Ascending aorta (tissue), 2 donors: ENCODE results near the gene ATP5MG. TPM values are rescaled to one million over a fixed set of nuclear protein-coding genes. Genes with fewer than 3 reads are reported as not detected.

Experiments
- DNase-seq, 2 donors: peaks; one replicate each; pipeline ENCODE4 v3.0.0-alpha.2; 2019; ENCODE audit warnings: low spot score in 2 of 2
- H3K27ac ChIP-seq, 2 donors: fragments of 200-600 bp; sonication (generic); one replicate each; pipeline ENCODE4 v1.5.1; 2016 to 2017; ENCODE audit warnings: mild to moderate bottlenecking in 1 of 2
- H3K27me3 ChIP-seq: fragments of 200-600 bp; sonication (generic); one replicate; pipeline ENCODE4 v1.5.1; 2017
- H3K36me3 ChIP-seq, 2 donors: fragments of 200-600 bp; sonication (generic); one replicate each; pipeline ENCODE4 v1.5.1; 2016
- H3K4me1 ChIP-seq, 2 donors: fragments of 200-600 bp; sonication (generic); one replicate each; pipeline ENCODE4 v1.5.1; 2016 to 2017; ENCODE audit warnings: mild to moderate bottlenecking in 1 of 2
- H3K4me3 ChIP-seq, 2 donors: fragments of 200-600 bp; sonication (generic); one replicate each; pipeline ENCODE4 v1.5.1; 2016 to 2017; ENCODE audit warnings: mild to moderate bottlenecking in 1 of 2
- H3K9me3 ChIP-seq, 2 donors: fragments of 200-600 bp; sonication (generic); one replicate each; pipeline ENCODE4 v1.5.1; 2016
- intact Hi-C: fragments of 100-400 bp; cut with DNase I; formaldehyde crosslinking; loops from one replicate; pipeline ENCODE4 v1.15.1; 2023
- total RNA-seq: library from RNA; depleted of rRNA; stranded (reverse); fragments of >200 nt; gene quantifications from one replicate; pipeline ENCODE4 v1.1.0, GENCODE V29; 2016
- TF ChIP-seq, protein P1 (sequence below), 3 experiments: fragments of 200-600 bp in 2 of 3; fragments of 450-650 bp in 1 of 3; sonication (generic) in 2 of 3; IDR thresholded peaks; one replicate each; pipeline ENCODE4 v1.5.1; 2016 to 2019; ENCODE audit warnings: antibody characterized with exemption in 3 of 3, mild to moderate bottlenecking in 1 of 3, moderate library complexity in 1 of 3

ATP5MG gene, protein sequence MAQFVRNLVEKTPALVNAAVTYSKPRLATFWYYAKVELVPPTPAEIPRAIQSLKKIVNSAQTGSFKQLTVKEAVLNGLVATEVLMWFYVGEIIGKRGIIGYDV
- 23.7 TPM for total RNA-seq

DNA sequence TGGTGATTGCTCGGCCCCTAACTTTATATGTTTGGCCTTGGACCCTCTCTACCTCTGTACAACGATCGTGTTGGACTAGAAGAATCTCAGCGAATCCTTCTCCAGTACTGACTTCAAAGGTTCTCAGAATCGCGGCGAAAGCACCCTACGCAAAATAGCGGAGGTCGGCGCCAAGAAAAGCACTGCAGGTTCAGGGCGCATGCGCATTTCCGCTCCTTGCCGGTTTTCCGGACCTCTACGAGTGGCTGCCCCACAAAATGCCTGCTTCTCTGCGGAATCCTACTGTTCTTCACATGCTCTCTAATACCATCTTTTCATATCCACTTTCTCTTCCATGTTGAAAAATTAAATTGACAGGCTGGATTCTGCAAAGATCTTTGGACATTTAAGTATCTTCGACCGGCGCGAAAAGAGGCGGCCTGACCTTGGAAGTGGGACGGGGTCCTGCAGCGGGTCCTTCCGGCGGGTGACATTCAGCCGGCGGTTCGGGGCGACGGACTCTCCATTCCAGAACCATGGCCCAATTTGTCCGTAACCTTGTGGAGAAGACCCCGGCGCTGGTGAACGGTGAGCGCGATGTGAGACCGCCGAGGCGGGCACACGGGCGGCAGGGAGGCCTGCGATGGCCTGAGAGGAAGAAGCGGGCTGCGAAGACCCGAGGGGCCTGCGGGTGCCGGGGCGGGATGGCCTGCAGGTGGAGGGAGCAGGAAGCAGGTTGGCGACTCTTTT lies at the start of gene ATP5MG:
TSS of gene ATP5MG (plus strand) at position 456 of the 729 bp plus-strand sequence. CDS start at position 516, 60 bp downstream.
- H3K4me3 ChIP-seq, result peak within 1 kb of the TSS; percentile 81 to 99
- peak within 1 kb of the TSS; percentile 69 to 84 for H3K27ac ChIP-seq
- TF ChIP-seq, protein P1, sequence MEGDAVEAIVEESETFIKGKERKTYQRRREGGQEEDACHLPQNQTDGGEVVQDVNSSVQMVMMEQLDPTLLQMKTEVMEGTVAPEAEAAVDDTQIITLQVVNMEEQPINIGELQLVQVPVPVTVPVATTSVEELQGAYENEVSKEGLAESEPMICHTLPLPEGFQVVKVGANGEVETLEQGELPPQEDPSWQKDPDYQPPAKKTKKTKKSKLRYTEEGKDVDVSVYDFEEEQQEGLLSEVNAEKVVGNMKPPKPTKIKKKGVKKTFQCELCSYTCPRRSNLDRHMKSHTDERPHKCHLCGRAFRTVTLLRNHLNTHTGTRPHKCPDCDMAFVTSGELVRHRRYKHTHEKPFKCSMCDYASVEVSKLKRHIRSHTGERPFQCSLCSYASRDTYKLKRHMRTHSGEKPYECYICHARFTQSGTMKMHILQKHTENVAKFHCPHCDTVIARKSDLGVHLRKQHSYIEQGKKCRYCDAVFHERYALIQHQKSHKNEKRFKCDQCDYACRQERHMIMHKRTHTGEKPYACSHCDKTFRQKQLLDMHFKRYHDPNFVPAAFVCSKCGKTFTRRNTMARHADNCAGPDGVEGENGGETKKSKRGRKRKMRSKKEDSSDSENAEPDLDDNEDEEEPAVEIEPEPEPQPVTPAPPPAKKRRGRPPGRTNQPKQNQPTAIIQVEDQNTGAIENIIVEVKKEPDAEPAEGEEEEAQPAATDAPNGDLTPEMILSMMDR (IDR thresholded peaks at IDR 0.05), result peak in 1 of 3 experiments; percentile 17
- intact Hi-C loops, result loop anchor here (1.0 kb wide), 2 partner anchors 35 to 87 kb away; partner anchors contain the start of gene KMT2A
- peak; percentile 13 to 93 for DNase-seq
- peaks cover 1 to 15% of the 10 kb centered on the region in 2 donors for H3K36me3 ChIP-seq
- peaks cover 8 to 20% of the 10 kb centered on the region in 2 donors for H3K4me1 ChIP-seq
- no peaks in the 10 kb centered on the region for H3K9me3 ChIP-seq
- H3K27me3 ChIP-seq, result no peaks in the 10 kb centered on the region

DNA sequence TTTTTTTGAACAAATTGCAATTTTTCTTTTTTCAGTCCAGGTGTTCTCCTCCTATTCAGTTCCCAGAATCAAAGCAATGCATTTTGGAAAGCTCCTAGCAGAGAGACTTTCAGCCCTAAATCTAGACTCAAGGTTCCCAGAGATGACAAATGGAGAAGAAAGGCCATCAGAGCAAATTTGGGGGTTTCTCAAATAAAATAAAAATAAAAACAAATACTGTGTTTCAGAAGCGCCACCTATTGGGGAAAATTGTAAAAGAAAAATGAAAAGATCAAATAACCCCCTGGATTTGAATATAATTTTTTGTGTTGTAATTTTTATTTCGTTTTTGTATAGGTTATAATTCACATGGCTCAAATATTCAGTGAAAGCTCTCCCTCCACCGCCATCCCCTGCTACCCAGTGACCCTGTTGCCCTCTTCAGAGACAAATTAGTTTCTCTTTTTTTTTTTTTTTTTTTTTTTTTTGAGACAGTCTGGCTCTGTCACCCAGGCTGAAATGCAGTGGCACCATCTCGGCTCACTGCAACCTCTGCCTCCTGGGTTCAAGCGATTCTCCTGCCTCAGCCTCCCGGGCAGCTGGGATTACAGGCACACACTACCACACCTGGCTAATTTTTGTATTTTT lies 48.2 kb upstream of the ATP5MG start:
- intact Hi-C loops, result no loop called here
- DNase-seq, result no peak
- Histone ChIP-seq H3K27ac (no peak overlapping the region), H3K36me3 (no peaks in the 10 kb centered on the region), H3K4me3 (no peak overlapping the region), H3K4me1 (no peaks in the 10 kb centered on the region), H3K9me3 (no peaks in the 10 kb centered on the region), H3K27me3 (no peaks in the 10 kb centered on the region)
- TF ChIP-seq, protein P1 (IDR thresholded peaks at IDR 0.05), result peak in 2 of 3 experiments; percentile 41 to 51

DNA sequence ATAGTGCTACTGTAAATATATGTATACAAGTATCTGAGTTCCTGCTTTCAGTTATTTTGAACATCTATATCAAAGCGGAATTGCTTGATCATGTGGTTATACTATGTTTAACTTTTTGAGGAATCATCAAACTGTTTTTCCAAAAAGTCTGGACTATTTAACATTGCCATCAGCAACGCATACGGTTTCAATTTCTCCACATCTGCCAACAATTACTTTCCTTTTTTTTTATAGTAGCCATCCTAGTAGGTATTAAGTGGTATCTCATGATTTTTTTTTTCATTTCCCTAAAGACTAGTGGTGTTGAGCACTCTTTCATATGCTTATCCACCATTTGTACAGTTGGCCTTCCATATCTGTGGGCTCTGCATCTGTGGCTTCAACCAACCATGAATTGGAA lies 43.3 kb upstream of the ATP5MG start:
- no peaks in the 10 kb centered on the region for H3K36me3 ChIP-seq
- TF ChIP-seq, protein P1 (IDR thresholded peaks at IDR 0.05), result no peak
- no peak for DNase-seq
- no peaks in the 10 kb centered on the region for H3K27me3 ChIP-seq
- intact Hi-C loops, result loop anchor here (5.0 kb wide), 1 partner anchor 211 kb away; no protein-coding TSS in a partner anchor
- H3K4me3 ChIP-seq, result no peak overlapping the region
- peaks cover 0 to 8% of the 10 kb centered on the region in 2 donors for H3K4me1 ChIP-seq
- no peak overlapping the region for H3K27ac ChIP-seq
- no peaks in the 10 kb centered on the region for H3K9me3 ChIP-seq

DNA sequence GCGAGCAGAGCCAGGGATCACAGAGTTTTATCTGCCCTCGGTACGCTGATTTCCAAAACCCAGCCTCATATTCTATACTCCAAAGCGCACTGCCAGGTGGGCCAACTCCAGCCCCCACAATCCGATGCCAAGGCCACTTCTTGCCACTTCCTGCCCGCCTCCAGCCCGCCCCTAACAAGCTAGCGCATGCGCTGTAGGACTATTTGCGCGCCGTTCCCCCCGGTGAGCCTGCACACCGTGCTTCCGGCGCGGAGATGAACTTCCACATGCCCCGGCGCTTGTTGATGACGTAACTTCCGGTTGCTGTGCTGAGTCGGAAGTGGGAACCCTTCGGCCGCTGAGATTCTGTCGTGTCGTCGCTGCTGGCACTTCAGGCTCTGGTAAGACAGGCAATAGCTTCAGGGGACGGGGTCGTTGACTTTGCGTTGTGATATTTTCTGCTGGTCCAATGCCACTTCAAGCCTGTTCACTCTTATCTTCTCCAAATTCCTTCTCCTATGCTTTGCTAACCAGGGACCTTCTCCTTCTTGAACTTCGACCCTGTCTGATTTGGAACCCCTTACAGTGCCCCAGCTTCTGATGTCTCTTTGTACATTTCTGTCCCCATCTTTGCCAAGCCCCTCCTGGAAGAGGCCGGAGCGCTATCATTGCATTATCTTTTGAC lies 42.0 kb upstream of the ATP5MG start, which contains the start of gene UBE4A:
TSS of gene UBE4A (plus strand) at position 306 of the 664 bp plus-strand sequence. CDS start 5,481 bp downstream, outside the sequence.
- intact Hi-C loops, result loop anchor here (1.0 to 5.0 kb wide), 2 partner anchors 77 to 212 kb away; partner anchors contain the start of gene KMT2A
- Histone ChIP-seq H3K27me3 (no peaks in the 10 kb centered on the region), H3K9me3 (no peaks in the 10 kb centered on the region), H3K27ac (peak within 1 kb of the TSS; percentile 40 to 44), H3K4me1 (peaks cover 0 to 8% of the 10 kb centered on the region in 2 donors), H3K36me3 (no peaks in the 10 kb centered on the region), H3K4me3 (peak within 1 kb of the TSS; percentile 74 to 82)
- TF ChIP-seq, protein P1 (IDR thresholded peaks at IDR 0.05), result no peak
- peak; percentile 75 to 96 for DNase-seq

DNA sequence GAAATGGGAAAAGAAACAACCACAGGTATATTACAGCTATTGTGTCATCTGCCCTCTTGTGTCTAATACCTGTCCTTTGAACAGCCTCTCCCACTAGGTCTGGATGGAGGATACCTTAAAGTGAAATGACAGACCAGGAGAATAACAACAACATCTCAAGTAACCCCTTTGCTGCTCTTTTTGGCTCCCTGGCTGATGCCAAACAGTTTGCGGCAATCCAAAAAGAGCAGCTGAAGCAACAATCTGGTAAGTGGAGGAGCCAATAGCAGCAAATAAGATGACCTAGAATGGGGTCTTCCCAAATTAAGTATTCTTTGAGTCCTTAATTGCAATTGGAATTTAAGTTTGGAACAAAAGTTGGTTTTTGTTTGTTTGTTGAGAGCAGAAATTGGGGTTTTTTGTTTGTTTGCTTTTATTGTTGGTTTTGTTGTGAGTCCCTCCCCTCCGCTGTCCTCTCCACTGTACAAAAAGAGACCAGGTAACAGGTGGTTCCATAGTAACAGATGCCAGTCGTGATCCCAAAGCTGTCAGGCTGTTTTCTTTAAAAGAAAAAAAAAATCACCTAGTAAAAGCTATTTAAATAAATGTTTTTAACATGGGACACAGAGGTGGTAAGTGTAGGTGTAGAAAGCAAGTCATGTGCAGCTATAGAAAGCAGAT lies 36.3 kb upstream of the ATP5MG start:
- no peak for DNase-seq
- peaks cover 43 to 52% of the 10 kb centered on the region in 2 donors for H3K36me3 ChIP-seq
- no peak overlapping the region for H3K4me3 ChIP-seq
- intact Hi-C loops, result no loop called here
- H3K4me1 ChIP-seq, result peaks cover 0 to 7% of the 10 kb centered on the region in 2 donors
- H3K9me3 ChIP-seq, result no peaks in the 10 kb centered on the region
- TF ChIP-seq, protein P1 (IDR thresholded peaks at IDR 0.05), result no peak
- H3K27ac ChIP-seq, result no peak overlapping the region
- no peaks in the 10 kb centered on the region for H3K27me3 ChIP-seq
